ENCODE data around the gene SLC39A3. TPM values are rescaled to one million over a fixed set of nuclear protein-coding genes. Genes with fewer than 3 reads are reported as not detected.

The SLC39A3 gene
- total and polyA plus RNA-seq, 8 donors, result 18.3 to 33.6 (median 22.8) TPM

DNA sequence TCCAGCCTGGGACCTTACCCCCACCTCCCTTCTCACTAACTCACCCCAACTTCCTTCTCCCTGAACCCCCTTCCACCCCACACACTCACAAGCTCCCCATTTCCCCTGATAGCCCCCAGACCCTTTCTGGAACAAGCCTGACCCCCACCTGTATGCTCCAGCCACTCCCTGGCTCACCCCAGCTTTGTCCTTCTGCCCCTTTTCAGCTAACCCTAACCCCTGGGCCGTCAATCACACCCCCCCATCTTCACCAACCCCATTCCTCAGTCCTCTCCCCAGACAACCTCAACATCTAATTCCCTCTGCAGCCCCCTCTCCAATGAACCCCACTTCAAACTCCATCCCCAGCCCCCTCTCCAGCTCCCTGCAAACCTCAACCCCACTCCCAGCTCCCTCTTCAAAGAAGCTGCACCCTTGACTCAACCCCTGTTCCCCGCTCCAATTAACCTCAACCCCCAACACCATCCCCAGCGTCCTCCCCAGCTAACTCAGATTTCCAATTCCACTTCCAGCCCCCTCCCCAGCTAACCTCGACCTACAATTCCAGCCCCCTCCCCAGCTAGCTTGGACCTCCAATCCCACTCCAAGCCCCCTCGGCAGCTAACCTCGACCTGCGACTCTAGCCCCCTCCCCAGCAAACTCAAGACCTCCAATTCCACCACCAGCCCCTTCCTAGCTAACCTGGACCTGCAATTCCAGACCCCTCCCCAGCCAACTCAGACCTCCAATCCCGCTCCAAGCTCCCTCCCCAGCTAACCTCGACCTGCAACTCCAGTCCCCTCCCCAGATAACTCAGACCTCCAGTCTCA, 38.3 kb downstream of the SLC39A3 start:
- TF ChIP-seq, protein P1, sequence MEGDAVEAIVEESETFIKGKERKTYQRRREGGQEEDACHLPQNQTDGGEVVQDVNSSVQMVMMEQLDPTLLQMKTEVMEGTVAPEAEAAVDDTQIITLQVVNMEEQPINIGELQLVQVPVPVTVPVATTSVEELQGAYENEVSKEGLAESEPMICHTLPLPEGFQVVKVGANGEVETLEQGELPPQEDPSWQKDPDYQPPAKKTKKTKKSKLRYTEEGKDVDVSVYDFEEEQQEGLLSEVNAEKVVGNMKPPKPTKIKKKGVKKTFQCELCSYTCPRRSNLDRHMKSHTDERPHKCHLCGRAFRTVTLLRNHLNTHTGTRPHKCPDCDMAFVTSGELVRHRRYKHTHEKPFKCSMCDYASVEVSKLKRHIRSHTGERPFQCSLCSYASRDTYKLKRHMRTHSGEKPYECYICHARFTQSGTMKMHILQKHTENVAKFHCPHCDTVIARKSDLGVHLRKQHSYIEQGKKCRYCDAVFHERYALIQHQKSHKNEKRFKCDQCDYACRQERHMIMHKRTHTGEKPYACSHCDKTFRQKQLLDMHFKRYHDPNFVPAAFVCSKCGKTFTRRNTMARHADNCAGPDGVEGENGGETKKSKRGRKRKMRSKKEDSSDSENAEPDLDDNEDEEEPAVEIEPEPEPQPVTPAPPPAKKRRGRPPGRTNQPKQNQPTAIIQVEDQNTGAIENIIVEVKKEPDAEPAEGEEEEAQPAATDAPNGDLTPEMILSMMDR (IDR thresholded peaks at IDR 0.05), result no peak
- H3K36me3 ChIP-seq, result no peaks in the 10 kb centered on the region
- no peaks in the 10 kb centered on the region for H3K9me3 ChIP-seq
- H3K27me3 ChIP-seq, result peaks cover 0 to 5% of the 10 kb centered on the region in 2 donors
- H3K4me3 ChIP-seq, result peak overlapping the region in 1 of 2 donors; percentile 40
- no peak for DNase-seq
- peaks cover 0 to 12% of the 10 kb centered on the region in 2 donors for H3K4me1 ChIP-seq
- intact Hi-C loops (cut with DNase I), result no loop called here
- H3K27ac ChIP-seq, result no peak overlapping the region
- no peak for ATAC-seq

DNA sequence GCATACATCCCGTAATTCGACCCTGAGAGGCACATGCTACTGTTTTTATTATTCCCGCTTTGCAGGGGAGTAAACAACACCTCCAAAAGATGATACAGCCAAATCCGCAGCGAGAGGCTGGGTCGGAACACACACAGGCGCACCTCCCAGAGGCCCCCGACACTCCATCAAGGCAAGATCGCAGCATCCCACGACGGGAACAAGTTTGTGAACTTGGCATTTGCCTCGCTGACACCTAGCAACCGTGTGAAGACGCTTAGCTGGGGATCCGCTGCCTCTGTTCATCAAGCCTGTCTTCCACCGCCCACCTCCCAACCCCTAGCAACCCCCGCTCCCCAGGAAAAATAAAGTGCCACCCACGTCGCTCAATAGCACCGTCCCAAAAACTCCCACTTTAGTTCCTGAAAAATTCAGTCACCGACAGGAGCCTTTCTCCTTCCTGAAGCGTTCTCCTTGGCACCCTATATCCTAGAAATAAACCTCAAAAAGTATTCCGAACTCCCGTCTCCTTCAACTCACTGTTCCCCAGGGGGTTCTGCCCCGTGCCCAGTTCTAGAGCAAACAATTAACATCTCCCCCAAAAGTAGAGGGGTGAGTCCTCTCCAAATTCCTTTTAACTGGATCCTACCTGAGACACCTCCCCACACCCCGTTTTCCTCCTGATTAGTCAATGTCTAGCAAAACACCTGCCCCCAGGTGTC, 39.0 kb downstream of the SLC39A3 start:
- H3K9me3 ChIP-seq, result no peaks in the 10 kb centered on the region
- ATAC-seq (no peak), DNase-seq (no peak)
- H3K27ac ChIP-seq, result no peak overlapping the region
- intact Hi-C loops (cut with DNase I), result no loop called here
- TF ChIP-seq, protein P1 (IDR thresholded peaks at IDR 0.05), result no peak
- H3K4me1 ChIP-seq, result peaks cover 0 to 17% of the 10 kb centered on the region in 2 donors
- H3K36me3 ChIP-seq, result no peaks in the 10 kb centered on the region
- H3K4me3 ChIP-seq, result no peak overlapping the region
- peaks cover 0 to 5% of the 10 kb centered on the region in 2 donors for H3K27me3 ChIP-seq

DNA sequence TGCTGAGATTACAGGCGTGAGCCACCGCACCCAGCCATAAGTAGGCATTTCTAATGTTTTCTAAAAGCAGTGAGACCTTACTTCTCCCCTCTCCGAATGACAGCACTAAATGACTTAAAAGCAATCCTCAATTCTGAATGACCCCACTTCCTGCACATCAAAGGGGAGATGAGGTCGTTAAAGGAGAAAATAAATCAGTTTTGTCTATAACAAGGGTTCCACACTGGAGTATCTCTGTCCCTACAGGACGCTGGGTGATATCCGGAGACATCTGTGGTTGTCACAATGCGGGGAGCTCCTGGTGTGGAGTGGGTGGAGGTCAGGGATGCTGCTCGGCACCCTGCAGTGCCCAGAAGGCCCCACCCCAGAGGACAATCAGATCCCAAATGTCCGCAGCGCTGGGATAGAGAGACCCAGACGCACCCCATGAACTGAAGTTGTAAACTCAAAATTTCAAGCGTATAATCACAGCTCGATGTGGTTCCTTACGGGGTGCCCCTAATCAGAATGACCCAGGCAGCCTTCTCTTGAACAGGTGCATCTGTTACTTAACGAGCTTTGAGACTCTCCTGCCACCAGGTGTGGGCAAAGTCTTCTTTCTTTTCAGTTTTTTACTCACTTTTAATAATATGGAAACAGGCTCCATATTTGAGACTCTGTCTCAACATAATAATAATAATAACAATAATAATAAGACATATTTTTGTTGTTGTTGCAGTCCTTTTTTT, 40.2 kb downstream of the SLC39A3 start:
- peaks cover 0 to 28% of the 10 kb centered on the region in 2 donors for H3K4me1 ChIP-seq
- DNase-seq, result no peak
- no peak overlapping the region for H3K27ac ChIP-seq
- H3K36me3 ChIP-seq, result no peaks in the 10 kb centered on the region
- H3K9me3 ChIP-seq, result no peaks in the 10 kb centered on the region
- no peak overlapping the region for H3K4me3 ChIP-seq
- peaks cover 0 to 5% of the 10 kb centered on the region in 2 donors for H3K27me3 ChIP-seq
- TF ChIP-seq, protein P1 (IDR thresholded peaks at IDR 0.05), result no peak
- no peak for ATAC-seq
- intact Hi-C loops (cut with DNase I), result no loop called here

DNA sequence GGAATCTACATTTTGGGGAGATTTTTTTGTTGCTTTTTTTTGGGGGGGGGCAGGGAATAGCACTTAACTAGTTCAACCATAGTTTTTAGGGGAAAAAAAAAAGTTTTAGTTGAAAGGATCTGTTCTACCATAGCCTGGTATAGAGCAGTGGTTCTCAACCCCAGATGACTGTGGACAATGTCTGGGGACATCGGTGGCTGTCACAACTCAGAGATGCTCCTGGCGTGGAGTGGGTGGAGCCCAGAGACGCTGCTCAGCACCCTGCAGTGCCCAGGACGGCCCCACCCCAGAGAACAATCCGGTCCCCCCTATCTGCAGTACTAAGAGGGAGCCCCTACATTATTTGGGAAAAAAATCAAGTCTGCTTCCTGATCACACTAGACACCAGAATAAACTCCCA, 45.6 kb downstream of the SLC39A3 start:
- Histone ChIP-seq H3K27ac (peak overlapping the region in 1 of 2 donors; percentile 45), H3K4me3 (no peak overlapping the region), H3K36me3 (no peaks in the 10 kb centered on the region), H3K9me3 (no peaks in the 10 kb centered on the region), H3K27me3 (no peaks in the 10 kb centered on the region), H3K4me1 (peaks cover 0 to 29% of the 10 kb centered on the region in 2 donors)
- TF ChIP-seq, protein P1 (IDR thresholded peaks at IDR 0.05), result no peak
- ATAC-seq, result no peak
- DNase-seq, result no peak
- intact Hi-C loops (cut with DNase I), result no loop called here

All from left lung (tissue), 10 donors.